ENCODE data around the gene WFDC12.

Gene WFDC12

DNA sequence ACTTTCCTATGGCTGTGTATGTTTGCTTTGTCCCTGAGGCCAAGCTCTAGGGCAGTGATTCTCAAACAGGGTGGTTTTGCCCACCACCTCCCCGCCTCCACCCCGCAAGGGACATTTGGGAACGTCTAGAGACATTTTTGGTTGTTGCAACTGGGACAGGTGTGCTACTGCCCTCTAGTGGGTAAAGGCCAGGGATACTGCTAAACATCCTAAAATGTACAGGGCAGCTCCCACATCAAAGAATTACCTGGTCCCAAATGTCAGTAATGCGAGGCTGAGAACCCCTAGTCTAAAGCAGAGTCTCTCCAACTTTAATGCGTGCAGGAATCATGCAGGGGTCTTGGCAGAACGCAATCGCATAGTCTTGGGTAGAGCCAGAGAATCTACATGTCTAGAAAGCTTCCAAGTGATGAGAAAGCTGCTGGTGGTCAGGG, 28.4 kb downstream of the WFDC12 start:
- TF ChIP-seq, protein P1, sequence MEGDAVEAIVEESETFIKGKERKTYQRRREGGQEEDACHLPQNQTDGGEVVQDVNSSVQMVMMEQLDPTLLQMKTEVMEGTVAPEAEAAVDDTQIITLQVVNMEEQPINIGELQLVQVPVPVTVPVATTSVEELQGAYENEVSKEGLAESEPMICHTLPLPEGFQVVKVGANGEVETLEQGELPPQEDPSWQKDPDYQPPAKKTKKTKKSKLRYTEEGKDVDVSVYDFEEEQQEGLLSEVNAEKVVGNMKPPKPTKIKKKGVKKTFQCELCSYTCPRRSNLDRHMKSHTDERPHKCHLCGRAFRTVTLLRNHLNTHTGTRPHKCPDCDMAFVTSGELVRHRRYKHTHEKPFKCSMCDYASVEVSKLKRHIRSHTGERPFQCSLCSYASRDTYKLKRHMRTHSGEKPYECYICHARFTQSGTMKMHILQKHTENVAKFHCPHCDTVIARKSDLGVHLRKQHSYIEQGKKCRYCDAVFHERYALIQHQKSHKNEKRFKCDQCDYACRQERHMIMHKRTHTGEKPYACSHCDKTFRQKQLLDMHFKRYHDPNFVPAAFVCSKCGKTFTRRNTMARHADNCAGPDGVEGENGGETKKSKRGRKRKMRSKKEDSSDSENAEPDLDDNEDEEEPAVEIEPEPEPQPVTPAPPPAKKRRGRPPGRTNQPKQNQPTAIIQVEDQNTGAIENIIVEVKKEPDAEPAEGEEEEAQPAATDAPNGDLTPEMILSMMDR (IDR thresholded peaks at IDR 0.05; ENCODE audit: control insufficient read depth, insufficient read depth, low read depth, low read length, missing control alignments), result peak; percentile 78
- DNase-seq (ENCODE audit: low read depth), result no peak
- no peak overlapping the region for H3K4me3 ChIP-seq (ENCODE audit: control insufficient read depth, low read depth, low read length)

DNA sequence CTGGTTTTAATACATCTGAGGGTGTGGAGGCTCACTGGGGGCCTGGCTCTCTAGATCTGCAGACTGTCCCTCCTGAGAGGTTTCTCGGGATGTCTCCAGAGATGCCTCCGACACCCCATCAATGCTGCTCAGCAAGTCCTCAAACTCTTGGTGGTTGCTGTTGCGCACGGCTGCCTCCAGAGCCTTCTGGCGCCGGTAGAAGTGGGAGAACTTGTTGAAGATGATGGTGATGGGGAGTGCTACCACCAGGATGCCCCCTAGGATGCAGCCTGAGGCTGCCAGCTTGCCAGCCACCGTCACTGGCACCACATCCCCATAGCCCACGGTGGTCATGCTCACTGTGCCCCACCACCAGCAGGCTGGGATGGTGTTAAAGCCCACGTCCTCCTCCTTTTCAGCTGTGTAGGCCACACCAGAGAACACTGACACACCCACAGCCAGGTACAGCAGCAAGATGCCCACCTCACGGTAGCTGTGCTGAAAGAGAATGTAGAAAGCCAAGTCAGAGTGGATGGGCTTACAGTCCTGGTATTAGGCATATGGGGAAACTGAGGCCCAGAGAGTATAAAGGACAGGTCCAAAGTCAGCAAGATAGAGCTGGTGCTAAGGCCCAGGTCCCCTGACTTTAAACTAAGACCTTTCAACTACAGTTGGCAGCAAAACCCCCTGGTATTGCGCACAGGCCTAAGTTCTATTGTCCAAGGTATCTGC, 29.2 kb downstream of the WFDC12 start:
- TF ChIP-seq, protein P1 (IDR thresholded peaks at IDR 0.05; ENCODE audit: control insufficient read depth, insufficient read depth, low read depth, low read length, missing control alignments), result no peak
- no peak for DNase-seq (ENCODE audit: low read depth)
- no peak overlapping the region for H3K4me3 ChIP-seq (ENCODE audit: control insufficient read depth, low read depth, low read length)

DNA sequence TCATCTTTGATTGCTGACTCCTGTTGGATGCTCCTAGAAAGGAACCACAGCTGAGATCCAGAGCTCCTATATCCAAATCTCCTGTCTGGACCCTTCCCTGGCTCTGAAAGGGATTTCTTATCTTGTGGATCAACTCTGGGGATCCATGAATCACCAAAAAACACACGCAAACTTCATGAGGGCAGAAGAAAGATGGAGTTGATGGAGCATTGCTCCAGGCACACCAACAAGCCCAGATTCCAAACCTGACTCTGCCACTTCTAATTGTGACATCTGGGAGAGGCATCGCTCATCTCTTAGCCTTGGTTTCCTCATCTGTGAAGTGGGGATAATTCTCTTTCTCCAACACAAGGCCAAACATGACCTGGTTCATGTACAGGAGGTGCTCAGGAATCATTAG, 30.1 kb downstream of the WFDC12 start:
- DNase-seq (ENCODE audit: low read depth), result no peak
- no peak overlapping the region for H3K4me3 ChIP-seq (ENCODE audit: control insufficient read depth, low read depth, low read length)
- TF ChIP-seq, protein P1 (IDR thresholded peaks at IDR 0.05; ENCODE audit: control insufficient read depth, insufficient read depth, low read depth, low read length, missing control alignments), result no peak

DNA sequence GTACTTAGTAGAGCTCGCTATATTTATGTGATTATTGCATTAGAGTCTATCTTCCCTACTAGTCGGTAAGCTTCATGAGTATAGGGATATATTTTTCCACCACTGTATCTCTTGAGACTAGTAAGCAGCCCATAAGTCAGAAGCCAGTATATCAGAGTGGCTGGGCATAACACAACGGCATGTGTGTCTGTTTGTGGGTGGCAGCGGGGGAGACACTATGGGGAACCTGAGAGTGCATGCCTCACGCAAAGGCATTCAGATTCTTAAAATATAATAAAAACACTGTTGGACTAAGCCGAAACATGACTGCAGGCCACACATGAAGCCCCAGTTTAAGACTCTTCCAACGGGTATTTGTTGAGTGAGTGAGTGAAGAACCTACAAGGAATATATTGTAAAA, 31.4 kb downstream of the WFDC12 start:
- TF ChIP-seq, protein P1 (IDR thresholded peaks at IDR 0.05; ENCODE audit: control insufficient read depth, insufficient read depth, low read depth, low read length, missing control alignments), result no peak
- H3K4me3 ChIP-seq (ENCODE audit: control insufficient read depth, low read depth, low read length), result no peak overlapping the region
- no peak for DNase-seq (ENCODE audit: low read depth)

DNA sequence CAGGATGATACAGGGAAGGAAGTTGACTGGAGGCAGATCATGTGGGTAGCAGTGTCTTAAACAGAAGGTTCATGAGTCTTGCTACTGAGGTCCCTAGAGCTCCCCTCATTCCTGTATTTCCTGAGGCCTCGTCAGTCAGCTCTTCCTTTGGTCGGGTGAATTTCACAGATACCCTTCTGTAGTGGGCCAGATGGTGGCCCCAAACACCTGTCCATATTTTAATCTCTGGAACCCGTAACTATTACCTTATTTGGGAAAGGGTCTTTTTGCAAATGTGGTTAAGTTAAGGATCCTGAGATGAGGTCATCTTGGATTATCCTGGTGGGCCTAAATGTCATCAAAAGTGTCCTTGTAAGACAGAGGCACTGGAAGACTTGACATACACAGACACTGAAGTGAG, 32.9 kb downstream of the WFDC12 start:
- no peak for DNase-seq (ENCODE audit: low read depth)
- TF ChIP-seq, protein P1 (IDR thresholded peaks at IDR 0.05; ENCODE audit: control insufficient read depth, insufficient read depth, low read depth, low read length, missing control alignments), result no peak
- no peak overlapping the region for H3K4me3 ChIP-seq (ENCODE audit: control insufficient read depth, low read depth, low read length)

DNA sequence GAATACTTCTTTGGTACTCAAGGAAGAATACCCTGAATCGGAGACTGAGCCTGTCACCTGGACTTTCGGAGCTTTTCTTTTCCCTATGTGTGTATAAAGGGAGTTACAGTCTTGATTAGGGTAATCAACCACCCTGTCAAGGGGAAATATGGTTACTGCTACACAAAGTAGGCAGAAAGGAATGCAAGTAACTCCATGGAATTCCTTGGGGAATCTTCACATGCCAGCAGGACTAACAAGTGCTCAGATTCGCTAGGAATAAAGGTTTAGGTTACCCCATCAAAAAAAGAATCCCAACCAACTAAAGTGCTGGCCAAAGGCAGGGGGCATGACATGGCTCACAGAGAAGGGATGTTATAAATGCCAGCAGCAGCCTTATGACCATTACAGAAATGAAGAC, 33.8 kb downstream of the WFDC12 start:
- DNase-seq (ENCODE audit: low read depth), result no peak
- H3K4me3 ChIP-seq (ENCODE audit: control insufficient read depth, low read depth, low read length), result no peak overlapping the region
- TF ChIP-seq, protein P1 (IDR thresholded peaks at IDR 0.05; ENCODE audit: control insufficient read depth, insufficient read depth, low read depth, low read length, missing control alignments), result no peak
